SU-DHL-6 (cell line): ENCODE data around the gene SGCD.

Experiments used
- H2AFZ ChIP-seq: fragments of 200-600 bp; sonication (generic); 2 replicates; pipeline ENCODE4 v1.6.1; 2014; ENCODE audit warnings: low read depth, mild to moderate bottlenecking, moderate library complexity, mixed read lengths, antibody characterized with exemption, low read length; ENCODE audit not compliant: severe bottlenecking
- H3F3A ChIP-seq: fragments of 200-600 bp; shearing (Covaris generic); 2 replicates; pipeline ENCODE4 v1.6.0; 2016; ENCODE audit warnings: antibody characterized with exemption, mild to moderate bottlenecking; ENCODE audit not compliant: insufficient read depth
- H3K27ac ChIP-seq: fragments of 200-600 bp; sonication (generic); 2 replicates; pipeline ENCODE4 v1.5.1; 2016; ENCODE audit warnings: low read depth, mild to moderate bottlenecking, low read length, moderate library complexity, mixed read lengths
- H3K27me3 ChIP-seq: fragments of 200-600 bp; sonication (generic), shearing (Covaris generic); 2 replicates; pipeline ENCODE4 v1.6.0; 2014; ENCODE audit warnings: mild to moderate bottlenecking, low read length
- H3K36me3 ChIP-seq: fragments of 200-600 bp; sonication (generic); 2 replicates; pipeline ENCODE4 v1.6.1; 2014; ENCODE audit warnings: mild to moderate bottlenecking, low read length, mixed read lengths
- H3K4me2 ChIP-seq: fragments of 300-600, 200-600 bp; shearing (Covaris generic), sonication (generic); 2 replicates; pipeline ENCODE4 v1.6.0; 2014; ENCODE audit warnings: low read length, low read depth, mild to moderate bottlenecking; ENCODE audit not compliant: poor library complexity, severe bottlenecking
- H3K4me3 ChIP-seq: fragments of 200-600 bp; sonication (generic); 2 replicates; pipeline ENCODE4 v1.5.1; 2014; ENCODE audit warnings: antibody characterized with exemption, low read length, mild to moderate bottlenecking, mixed read lengths; ENCODE audit not compliant: insufficient read depth, poor library complexity, severe bottlenecking
- H3K79me2 ChIP-seq: fragments of 200-600 bp; sonication (generic); 2 replicates; pipeline ENCODE4 v1.6.1; 2014; ENCODE audit warnings: mild to moderate bottlenecking, low read length, moderate library complexity; ENCODE audit not compliant: insufficient read depth
- H3K9ac ChIP-seq: fragments of 200-600 bp; sonication (generic); 2 replicates; pipeline ENCODE4 v1.7.0; 2014; ENCODE audit warnings: mild to moderate bottlenecking, low read length
- H3K9me2 ChIP-seq: fragments of 200-600 bp; sonication (generic); replicated peaks from 2 replicates; pipeline ENCODE4 v1.6.1; 2014; ENCODE audit warnings: low read length; ENCODE audit not compliant: insufficient read depth
- H3K9me3 ChIP-seq: fragments of 200-600 bp; sonication (generic); 2 replicates; pipeline ENCODE4 v1.6.1; 2014; ENCODE audit warnings: low read length, mixed read lengths; ENCODE audit not compliant: insufficient read depth
- H4K20me1 ChIP-seq: fragments of 200-600 bp; sonication (generic); 2 replicates; pipeline ENCODE4 v1.6.1; 2014; ENCODE audit warnings: low read depth, mild to moderate bottlenecking, antibody characterized with exemption, low read length, moderate library complexity, mixed read lengths
- EZH2phosphoT487 ChIP-seq: fragments of 200-600 bp; sonication (generic), shearing (Covaris generic); conservative IDR thresholded peaks from 2 replicates; pipeline ENCODE4 v1.6.1; 2018; ENCODE audit warnings: mild to moderate bottlenecking, antibody characterized with exemption, low read length, moderate library complexity, mixed read lengths
- TF ChIP-seq, protein P1 (sequence below): fragments of 200-600 bp; sonication (generic); IDR thresholded peaks from one replicate; pipeline ENCODE4 v1.5.1; 2017; ENCODE audit warnings: antibody characterized with exemption, mild to moderate bottlenecking, low read length, moderate library complexity; ENCODE audit not compliant: insufficient read depth, poor library complexity, severe bottlenecking

SGCD gene

DNA sequence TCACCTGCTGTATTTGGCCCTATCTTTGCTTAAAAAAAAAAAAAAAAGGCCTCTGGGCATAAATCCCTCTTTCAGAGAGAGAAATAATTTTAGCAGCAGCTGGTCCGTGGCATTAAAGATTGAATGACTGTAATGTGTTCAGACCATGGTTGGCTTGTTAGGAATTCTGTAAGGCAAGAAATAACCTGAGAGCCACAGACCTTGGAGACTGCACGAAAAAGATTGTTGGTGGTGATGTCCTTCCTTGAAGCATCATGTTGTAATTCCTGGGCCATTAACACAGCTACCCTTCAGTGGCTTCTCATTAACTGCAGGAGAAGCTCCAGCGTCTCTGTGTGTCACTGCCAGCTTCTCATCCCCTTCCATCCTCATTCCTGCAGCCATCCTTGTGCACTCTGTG lies 79.0 kb downstream of the SGCD start:
- H3F3A ChIP-seq = 0 out of 2 replicates have a peak, but pooled peaks cover 6% of the 10 kb centered on the region
- no peaks in the 10 kb centered on the region for H3K9me2 ChIP-seq
- H4K20me1 ChIP-seq = no peaks in the 10 kb centered on the region
- H3K4me3 ChIP-seq = no peak overlapping the region
- no peak overlapping the region for H2AFZ ChIP-seq
- TF ChIP-seq EZH2phosphoT487 = no peak
- no peaks in the 10 kb centered on the region for H3K36me3 ChIP-seq
- H3K4me2 ChIP-seq = no peak overlapping the region
- H3K27ac ChIP-seq = no peak overlapping the region
- H3K9ac ChIP-seq = no peak overlapping the region
- no peaks in the 10 kb centered on the region for H3K79me2 ChIP-seq
- H3K27me3 ChIP-seq = no peaks in the 10 kb centered on the region
- H3K9me3 ChIP-seq = no peaks in the 10 kb centered on the region

DNA sequence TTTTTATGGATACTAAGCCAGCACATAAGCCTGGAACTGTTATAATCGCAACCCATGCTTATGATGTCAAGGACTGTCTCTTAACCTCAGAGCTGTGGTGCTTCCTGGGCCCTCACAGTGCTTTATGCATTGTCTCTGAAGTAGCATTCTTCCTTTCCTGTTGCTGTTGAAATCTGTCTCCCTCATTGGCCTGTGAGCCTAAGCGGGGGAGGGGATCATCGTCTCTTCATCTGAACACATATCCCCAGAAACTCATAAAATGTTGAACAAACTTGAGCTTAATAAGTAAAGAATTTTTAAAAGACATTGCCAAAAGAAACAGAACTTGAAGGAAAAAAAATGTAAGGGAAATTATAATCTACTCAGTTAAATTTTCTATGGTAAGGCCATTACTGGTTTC lies 80.3 kb downstream of the SGCD start:
- H3K9me3 ChIP-seq = no peaks in the 10 kb centered on the region
- H3K4me3 ChIP-seq = no peak overlapping the region
- H3F3A ChIP-seq = 0 out of 2 replicates have a peak, but pooled peaks cover 6% of the 10 kb centered on the region
- no peak for TF ChIP-seq EZH2phosphoT487
- TF ChIP-seq, protein P1, sequence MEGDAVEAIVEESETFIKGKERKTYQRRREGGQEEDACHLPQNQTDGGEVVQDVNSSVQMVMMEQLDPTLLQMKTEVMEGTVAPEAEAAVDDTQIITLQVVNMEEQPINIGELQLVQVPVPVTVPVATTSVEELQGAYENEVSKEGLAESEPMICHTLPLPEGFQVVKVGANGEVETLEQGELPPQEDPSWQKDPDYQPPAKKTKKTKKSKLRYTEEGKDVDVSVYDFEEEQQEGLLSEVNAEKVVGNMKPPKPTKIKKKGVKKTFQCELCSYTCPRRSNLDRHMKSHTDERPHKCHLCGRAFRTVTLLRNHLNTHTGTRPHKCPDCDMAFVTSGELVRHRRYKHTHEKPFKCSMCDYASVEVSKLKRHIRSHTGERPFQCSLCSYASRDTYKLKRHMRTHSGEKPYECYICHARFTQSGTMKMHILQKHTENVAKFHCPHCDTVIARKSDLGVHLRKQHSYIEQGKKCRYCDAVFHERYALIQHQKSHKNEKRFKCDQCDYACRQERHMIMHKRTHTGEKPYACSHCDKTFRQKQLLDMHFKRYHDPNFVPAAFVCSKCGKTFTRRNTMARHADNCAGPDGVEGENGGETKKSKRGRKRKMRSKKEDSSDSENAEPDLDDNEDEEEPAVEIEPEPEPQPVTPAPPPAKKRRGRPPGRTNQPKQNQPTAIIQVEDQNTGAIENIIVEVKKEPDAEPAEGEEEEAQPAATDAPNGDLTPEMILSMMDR = no peak
- no peak overlapping the region for H3K27ac ChIP-seq
- no peak overlapping the region for H2AFZ ChIP-seq
- H3K27me3 ChIP-seq = no peaks in the 10 kb centered on the region
- no peaks in the 10 kb centered on the region for H4K20me1 ChIP-seq
- H3K9ac ChIP-seq = no peak overlapping the region
- no peaks in the 10 kb centered on the region for H3K79me2 ChIP-seq
- H3K4me2 ChIP-seq = no peak overlapping the region
- H3K36me3 ChIP-seq = no peaks in the 10 kb centered on the region
- no peaks in the 10 kb centered on the region for H3K9me2 ChIP-seq

DNA sequence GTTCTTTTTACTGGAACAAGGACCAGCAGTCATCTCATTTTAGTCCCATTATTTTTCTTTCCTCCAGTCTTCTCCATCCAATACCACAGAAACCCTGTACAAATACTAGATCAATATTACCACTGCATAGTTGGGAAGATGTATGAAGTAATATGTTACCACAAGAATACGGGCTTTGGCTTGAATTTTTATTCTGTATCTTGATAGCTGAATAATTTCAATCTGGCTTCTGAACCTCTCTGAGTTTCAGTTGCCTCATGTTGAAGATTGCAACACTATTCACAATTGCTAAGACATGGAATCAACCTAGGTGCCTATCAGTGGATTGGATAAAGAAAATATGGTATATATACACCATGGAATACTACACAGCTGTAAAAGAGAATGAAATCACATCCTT lies 82.9 kb downstream of the SGCD start:
- no peaks in the 10 kb centered on the region for H3K36me3 ChIP-seq
- H4K20me1 ChIP-seq = no peaks in the 10 kb centered on the region
- no peaks in the 10 kb centered on the region for H3F3A ChIP-seq
- no peak overlapping the region for H3K4me2 ChIP-seq
- H3K27me3 ChIP-seq = no peaks in the 10 kb centered on the region
- no peaks in the 10 kb centered on the region for H3K79me2 ChIP-seq
- no peaks in the 10 kb centered on the region for H3K9me3 ChIP-seq
- H3K4me3 ChIP-seq = no peak overlapping the region
- H3K9ac ChIP-seq = no peak overlapping the region
- TF ChIP-seq, protein P1 = no peak
- no peak for TF ChIP-seq EZH2phosphoT487
- no peaks in the 10 kb centered on the region for H3K9me2 ChIP-seq
- H3K27ac ChIP-seq = no peak overlapping the region
- H2AFZ ChIP-seq = no peak overlapping the region

DNA sequence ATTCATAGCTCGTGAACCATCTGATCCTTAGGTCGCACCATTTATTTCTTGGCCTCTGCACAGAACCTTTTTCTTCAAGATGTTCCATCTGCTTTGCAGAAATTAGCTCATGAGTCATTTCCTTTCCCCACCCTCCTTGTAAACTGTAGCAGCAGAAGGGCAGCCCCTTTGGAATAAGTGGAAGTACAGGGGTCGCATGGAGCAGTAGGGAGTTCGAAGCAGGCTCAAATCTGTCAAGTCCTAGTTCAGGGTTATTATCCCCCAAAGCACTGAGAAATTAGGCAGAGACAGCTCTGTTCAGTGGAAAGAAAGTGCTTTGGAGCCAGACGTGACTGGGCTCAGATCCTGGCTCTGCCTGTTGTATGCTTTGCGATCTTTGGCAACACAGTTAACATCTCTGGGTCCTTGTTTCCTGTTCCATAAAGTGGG lies 84.2 kb downstream of the SGCD start:
- no peaks in the 10 kb centered on the region for H3K9me3 ChIP-seq
- H3K36me3 ChIP-seq = no peaks in the 10 kb centered on the region
- H2AFZ ChIP-seq = no peak overlapping the region
- no peak overlapping the region for H3K27ac ChIP-seq
- H3K4me2 ChIP-seq = no peak overlapping the region
- no peaks in the 10 kb centered on the region for H3K27me3 ChIP-seq
- no peaks in the 10 kb centered on the region for H4K20me1 ChIP-seq
- no peak overlapping the region for H3K4me3 ChIP-seq
- H3K79me2 ChIP-seq = no peaks in the 10 kb centered on the region
- no peaks in the 10 kb centered on the region for H3F3A ChIP-seq
- TF ChIP-seq, protein P1 = no peak
- TF ChIP-seq EZH2phosphoT487 = no peak
- H3K9ac ChIP-seq = no peak overlapping the region
- H3K9me2 ChIP-seq = no peaks in the 10 kb centered on the region
